Endodermal cell (in vitro differentiated cells): ENCODE measurements around the gene PDHX. TPM values are rescaled to one million over a fixed set of nuclear protein-coding genes. Genes with fewer than 3 reads are reported as not detected.

Source experiments
- DNase-seq: peaks from one replicate; pipeline ENCODE4 v3.0.0-alpha.2; 2017
- H3K27ac ChIP-seq: 2 replicates; pipeline ENCODE4 v1.5.1; 2013; ENCODE audit warnings: mild to moderate bottlenecking, low read depth, low read length, moderate library complexity
- H3K27me3 ChIP-seq: 2 replicates; pipeline ENCODE4 v1.6.1; 2013; ENCODE audit warnings: mild to moderate bottlenecking, low read length, moderate library complexity; ENCODE audit not compliant: insufficient read depth, control insufficient read depth, poor library complexity, severe bottlenecking
- H3K36me3 ChIP-seq: 2 replicates; pipeline ENCODE4 v1.7.0; 2013; ENCODE audit warnings: mild to moderate bottlenecking, low read length, moderate library complexity; ENCODE audit not compliant: control insufficient read depth, insufficient read depth
- H3K4me1 ChIP-seq: one replicate; pipeline ENCODE4 v1.7.0; 2013; ENCODE audit warnings: low read length; ENCODE audit not compliant: control insufficient read depth, insufficient read depth
- H3K4me3 ChIP-seq: 2 replicates; pipeline ENCODE4 v1.5.1; 2013; ENCODE audit warnings: mild to moderate bottlenecking, low read length, moderate library complexity
- H3K9ac ChIP-seq: 2 replicates; pipeline ENCODE4 v1.6.1; 2013; ENCODE audit warnings: mild to moderate bottlenecking, low read length, moderate library complexity; ENCODE audit not compliant: poor library complexity, severe bottlenecking; ENCODE audit errors: extremely low read depth
- H3K9me3 ChIP-seq: 2 replicates; pipeline ENCODE4 v1.6.1; 2013; ENCODE audit warnings: mild to moderate bottlenecking, low read length, moderate library complexity; ENCODE audit not compliant: control insufficient read depth
- H3K27ac Mint-ChIP-seq: 2 replicates; pipeline ENCODE4 v1.8.0; 2020; ENCODE audit warnings: mixed read lengths
- H3K27me3 Mint-ChIP-seq: 2 replicates; pipeline ENCODE4 v1.8.0; 2021; ENCODE audit warnings: mild to moderate bottlenecking, mixed read lengths; ENCODE audit not compliant: insufficient read depth
- H3K36me3 Mint-ChIP-seq: 2 replicates; pipeline ENCODE4 v1.8.0; 2020; ENCODE audit warnings: low read depth, mixed read lengths
- H3K4me1 Mint-ChIP-seq: 2 replicates; pipeline ENCODE4 v1.8.0; 2020; ENCODE audit warnings: mixed read lengths
- H3K4me3 Mint-ChIP-seq: 2 replicates; pipeline ENCODE4 v1.8.0; 2020; ENCODE audit warnings: mild to moderate bottlenecking, moderate library complexity, mixed read lengths
- H3K9me3 Mint-ChIP-seq: 2 replicates; pipeline ENCODE4 v1.8.0; 2020; ENCODE audit warnings: mild to moderate bottlenecking, mixed read lengths
- CTCF ChIP-seq: fragments of 200-600 bp; sonication (generic); conservative IDR thresholded peaks from 2 replicates; pipeline ENCODE4 v1.5.0; 2021; ENCODE audit warnings: antibody characterized with exemption, mild to moderate bottlenecking
- WGBS, 2 experiments: methylation state at CpG; one replicate each; pipeline versions ENCODE4 v1.1.5 to v1.1.7; 2013; ENCODE audit warnings: missing lambda C conversion rate in 2 of 2, mixed read lengths in 1 of 2; ENCODE audit not compliant: insufficient coverage in 1 of 2, insufficient read length in 1 of 2; 5-methylcytosine and 5-hydroxymethylcytosine counted together
- total RNA-seq, 2 donors: library from RNA; stranded (reverse); fragmentation: NEBNext Ultra II Directional in 1 of 2; extraction: Animal tissue kit (Norgen Biotek cat#: 25700) in 1 of 2; gene quantifications; 2 replicates in 1 of 2; 3 replicates in 1 of 2; pipeline ENCODE4 v1.2.1, GENCODE V29; 2021

The PDHX gene
- total RNA-seq, 2 donors from 2014 or later = 42.0 to 48.6 TPM

GRCh38 chr11:34938611-34939010, 22.2 kb downstream of the PDHX start:
- Mint-ChIP-seq H3K36me3 (peaks cover 10% of the 10 kb centered on the region), H3K9me3 (no peaks in the 10 kb centered on the region), H3K27me3 (no peaks in the 10 kb centered on the region), H3K4me1 (peaks cover 20% of the 10 kb centered on the region), H3K27ac (no peak overlapping the region), H3K4me3 (no peak overlapping the region)
- Histone ChIP-seq H3K9ac (no peak overlapping the region), H3K27me3 (no peaks in the 10 kb centered on the region), H3K36me3 (peaks cover 5% of the 10 kb centered on the region), H3K4me3 (no peak overlapping the region), H3K27ac (no peak overlapping the region), H3K4me1 (no peaks in the 10 kb centered on the region), H3K9me3 (no peaks in the 10 kb centered on the region)
- no peak for DNase-seq
- TF ChIP-seq CTCF = no peak
- WGBS, 2 experiments = 65% methylated on average over 1 of the region's 1 CpG; no CpG with 5 or more reads in 1 of the 2 experiments

- H3K9me3 Mint-ChIP-seq = peaks cover 4% of the 10 kb centered on the region
- peaks cover 22% of the 10 kb centered on the region for H3K4me1 Mint-ChIP-seq
- H3K27me3 ChIP-seq = no peaks in the 10 kb centered on the region
- WGBS, 2 experiments = 95 to 100% methylated on average over 1 to 4 of the region's 4 CpGs
- H3K27me3 Mint-ChIP-seq = no peaks in the 10 kb centered on the region
- H3K4me3 ChIP-seq = no peak overlapping the region
- H3K9me3 ChIP-seq = peaks cover 8% of the 10 kb centered on the region
- DNase-seq = no peak
- H3K9ac ChIP-seq = no peak overlapping the region
- H3K27ac Mint-ChIP-seq = no peak overlapping the region
- H3K4me3 Mint-ChIP-seq = no peak overlapping the region
- H3K36me3 ChIP-seq = no peaks in the 10 kb centered on the region
- TF ChIP-seq CTCF = no peak
- H3K27ac ChIP-seq = no peak overlapping the region
- H3K36me3 Mint-ChIP-seq = peaks cover 12% of the 10 kb centered on the region
- no peaks in the 10 kb centered on the region for H3K4me1 ChIP-seq
Observed at GRCh38 chr11:34940026-34940677, 23.7 kb downstream of the PDHX start.

- Mint-ChIP-seq H3K27ac (no peak overlapping the region), H3K36me3 (peaks cover 8% of the 10 kb centered on the region), H3K4me3 (no peak overlapping the region), H3K9me3 (peaks cover 4% of the 10 kb centered on the region), H3K4me1 (peaks cover 22% of the 10 kb centered on the region), H3K27me3 (no peaks in the 10 kb centered on the region)
- H3K27me3 ChIP-seq = no peaks in the 10 kb centered on the region
- H3K27ac ChIP-seq = no peak overlapping the region
- 96 to 98% methylated on average over 11 to 13 of the region's 13 CpGs for WGBS, 2 experiments
- H3K9me3 ChIP-seq = peaks cover 8% of the 10 kb centered on the region
- no peak overlapping the region for H3K9ac ChIP-seq
- no peaks in the 10 kb centered on the region for H3K4me1 ChIP-seq
- no peak overlapping the region for H3K4me3 ChIP-seq
- no peak for TF ChIP-seq CTCF
- DNase-seq = no peak
- no peaks in the 10 kb centered on the region for H3K36me3 ChIP-seq
Observed at GRCh38 chr11:34941688-34942087, 25.3 kb downstream of the PDHX start.
